ENCODE measurements around the gene SIGLEC7. TPM values are rescaled to one million over a fixed set of nuclear protein-coding genes. Genes with fewer than 3 reads are reported as not detected.

Gene SIGLEC7
- total RNA-seq, 4 donors from 2014 or later, result 0.19 to 2.2 (median 0.92) TPM; not detected in 1

DNA sequence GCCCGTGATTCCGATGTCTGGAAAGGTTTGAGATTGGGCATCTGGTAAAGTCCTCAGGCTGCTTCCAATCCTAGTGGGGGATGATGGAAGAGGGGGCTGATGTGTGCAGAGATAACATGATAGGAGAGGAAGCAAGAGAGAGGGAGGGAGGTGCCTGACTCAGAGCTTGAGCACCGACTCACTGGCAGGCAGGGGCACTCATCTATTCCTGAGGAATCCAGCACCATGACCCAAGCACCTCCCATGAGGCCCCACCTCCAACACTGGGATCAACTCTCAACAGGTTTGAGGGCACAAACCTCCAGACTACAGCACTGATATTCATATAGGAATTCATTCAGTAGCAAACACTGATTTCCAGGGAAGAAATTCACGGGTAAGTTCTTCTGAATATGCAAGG lies 23.0 kb upstream of the SIGLEC7 start:
- Histone ChIP-seq H3K36me3 (no peaks in the 10 kb centered on the region), H3K4me3 (no peak overlapping the region), H3K27ac (replicated peaks in 1 of 4) (no peak overlapping the region), H3K27me3 (peaks cover 0 to 47% (median under 1%) of the 10 kb centered on the region in 4 donors), H3K4me1 (no peaks in the 10 kb centered on the region), H3K9me3 (no peaks in the 10 kb centered on the region)
- DNase-seq (ENCODE audit: extremely low spot score), result no peak
- WGBS, result 54% methylated on average over 4 of the region's 4 CpGs
- intact Hi-C loops (cut with DNase I), result no loop called here
- TF ChIP-seq POLR2AphosphoS5 (IDR thresholded peaks at IDR 0.05) (no peak), CTCF (IDR thresholded peaks at IDR 0.05) (no peak), POLR2A (IDR thresholded peaks at IDR 0.05; ENCODE audit: low read depth) (no peak)

DNA sequence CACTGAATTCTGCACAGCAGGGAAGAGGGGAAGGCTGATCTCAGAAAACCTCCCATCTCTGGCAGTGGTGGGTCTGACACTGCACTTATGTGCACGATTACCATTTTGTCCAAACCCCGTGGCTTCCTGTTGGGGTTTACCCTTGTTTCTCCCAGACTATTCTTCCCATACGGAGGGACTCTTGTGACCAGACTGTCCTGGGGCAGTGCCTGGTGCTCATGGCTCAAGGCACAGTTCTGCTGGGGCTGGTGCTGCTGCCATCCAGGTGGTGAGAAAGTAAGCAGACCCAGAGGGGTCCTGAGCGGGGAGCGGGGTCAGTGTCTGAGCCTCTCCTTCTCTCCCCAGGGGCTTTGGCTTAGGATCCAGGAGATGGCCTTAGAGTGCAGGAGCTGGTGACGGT lies 22.5 kb upstream of the SIGLEC7 start:
- WGBS, result 61% methylated on average over 5 of the region's 6 CpGs
- no peaks in the 10 kb centered on the region for H3K9me3 ChIP-seq
- DNase-seq (ENCODE audit: extremely low spot score), result no peak
- no peaks in the 10 kb centered on the region for H3K4me1 ChIP-seq
- H3K27me3 ChIP-seq, result peaks cover 0 to 52% (median 3%) of the 10 kb centered on the region in 4 donors
- H3K4me3 ChIP-seq, result no peak overlapping the region
- TF ChIP-seq CTCF (IDR thresholded peaks at IDR 0.05) (no peak), POLR2AphosphoS5 (IDR thresholded peaks at IDR 0.05) (no peak), EP300 (IDR thresholded peaks at IDR 0.05) (no peak), POLR2A (IDR thresholded peaks at IDR 0.05; ENCODE audit: low read depth) (no peak)
- no peaks in the 10 kb centered on the region for H3K36me3 ChIP-seq
- intact Hi-C loops (cut with DNase I), result no loop called here
- H3K27ac ChIP-seq (replicated peaks in 1 of 4), result no peak overlapping the region

GRCh38 chr19:51120160-51120559 lies 21.9 kb upstream of the SIGLEC7 start:
- TF ChIP-seq EP300 (IDR thresholded peaks at IDR 0.05), result no peak
- TF ChIP-seq CTCF (IDR thresholded peaks at IDR 0.05), result no peak
- TF ChIP-seq POLR2A (IDR thresholded peaks at IDR 0.05; ENCODE audit: low read depth), result no peak
- TF ChIP-seq POLR2AphosphoS5 (IDR thresholded peaks at IDR 0.05), result no peak
- no peaks in the 10 kb centered on the region for H3K36me3 ChIP-seq

DNA sequence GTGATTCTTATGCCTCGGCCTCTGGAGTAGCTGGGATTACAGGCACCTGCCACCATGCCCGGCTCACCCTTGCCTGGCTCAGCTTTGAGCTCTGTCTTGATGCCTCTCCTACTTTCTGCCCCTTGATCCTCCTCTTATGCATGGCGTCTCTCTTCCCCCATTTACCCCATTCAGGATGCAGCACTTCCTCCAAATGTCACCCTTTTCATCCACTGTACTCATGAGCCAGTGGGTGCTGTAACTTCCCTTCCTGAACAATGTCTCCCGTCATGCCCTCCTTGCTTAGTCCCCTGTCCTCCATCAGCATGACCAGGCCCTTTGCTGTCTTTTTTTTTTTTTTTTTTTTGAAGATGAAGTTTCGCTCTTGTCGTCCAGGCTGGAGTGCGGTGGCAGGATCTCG lies 20.8 kb upstream of the SIGLEC7 start:
- WGBS, result 70% methylated on average over 8 of the region's 8 CpGs
- DNase-seq (ENCODE audit: extremely low spot score), result no peak
- TF ChIP-seq POLR2AphosphoS5 (IDR thresholded peaks at IDR 0.05) (no peak), EP300 (IDR thresholded peaks at IDR 0.05) (no peak), CTCF (IDR thresholded peaks at IDR 0.05) (no peak), POLR2A (IDR thresholded peaks at IDR 0.05; ENCODE audit: low read depth) (no peak)
- H3K36me3 ChIP-seq, result no peaks in the 10 kb centered on the region
- peaks cover 0 to 54% (median 3%) of the 10 kb centered on the region in 4 donors for H3K27me3 ChIP-seq
- H3K4me1 ChIP-seq, result no peaks in the 10 kb centered on the region
- no peak overlapping the region for H3K4me3 ChIP-seq
- intact Hi-C loops (cut with DNase I), result no loop called here
- H3K27ac ChIP-seq (replicated peaks in 1 of 4), result no peak overlapping the region
- H3K9me3 ChIP-seq, result no peaks in the 10 kb centered on the region

More at GRCh38 chr19:51120160-51120559, 21.9 kb upstream of the SIGLEC7 start:
- Histone ChIP-seq H3K4me1 (no peaks in the 10 kb centered on the region), H3K27ac (replicated peaks in 1 of 4) (no peak overlapping the region), H3K4me3 (no peak overlapping the region), H3K27me3 (peaks cover 0 to 53% (median 3%) of the 10 kb centered on the region in 4 donors), H3K9me3 (no peaks in the 10 kb centered on the region)
- WGBS, result 79% methylated on average over 5 of the region's 6 CpGs
- DNase-seq (ENCODE audit: extremely low spot score), result no peak
- intact Hi-C loops (cut with DNase I), result no loop called here

Measured in esophagus muscularis mucosa (tissue), 4 donors.